ENCODE measurements around the gene NR3C2.

- TF ChIP-seq POLR2AphosphoS5 (IDR thresholded peaks at IDR 0.05; ENCODE audit: borderline replicate concordance, low read depth, low read length) (no peak), EZH2 (IDR thresholded peaks at IDR 0.05) (no peak)
Observed at GRCh38 chr4:148238086-148238485, 204.1 kb downstream of the NR3C2 start.
